Trophoblast cell (in vitro differentiated cells and primary cell): ENCODE measurements around the gene SFXN3.

Source experiments
- DNase-seq, 2 donors: peaks; one replicate each; pipeline ENCODE4 v3.0.0-alpha.2; 2016
- H2AFZ ChIP-seq: 2 replicates; pipeline ENCODE4 v1.6.1; 2013; ENCODE audit warnings: low read length, moderate library complexity, mild to moderate bottlenecking; ENCODE audit not compliant: insufficient read depth, poor library complexity
- H2AK5ac ChIP-seq: 2 replicates; pipeline ENCODE4 v1.6.1; 2013; ENCODE audit warnings: mild to moderate bottlenecking, low read length
- H2BK120ac ChIP-seq: 2 replicates; pipeline ENCODE4 v1.6.1; 2013; ENCODE audit warnings: low read length, mild to moderate bottlenecking, moderate library complexity; ENCODE audit not compliant: insufficient read depth, poor library complexity
- H2BK12ac ChIP-seq: 2 replicates; pipeline ENCODE4 v1.6.1; 2013; ENCODE audit warnings: mild to moderate bottlenecking, low read length, moderate library complexity
- H2BK5ac ChIP-seq: 2 replicates; pipeline ENCODE4 v1.6.1; 2013; ENCODE audit warnings: low read length, low read depth, moderate library complexity, mild to moderate bottlenecking; ENCODE audit not compliant: poor library complexity
- H3K14ac ChIP-seq: 2 replicates; pipeline ENCODE4 v1.6.1; 2013; ENCODE audit warnings: mild to moderate bottlenecking, low read length
- H3K18ac ChIP-seq: 2 replicates; pipeline ENCODE4 v1.6.1; 2013; ENCODE audit warnings: mild to moderate bottlenecking, low read length
- H3K23ac ChIP-seq: 2 replicates; pipeline ENCODE4 v1.6.1; 2013; ENCODE audit warnings: low read length
- H3K27ac ChIP-seq: 2 replicates; pipeline ENCODE4 v1.5.1; 2013; ENCODE audit warnings: low read depth, mild to moderate bottlenecking, inconsistent platforms, low read length, moderate library complexity
- H3K27me3 ChIP-seq: 2 replicates; pipeline ENCODE4 v1.6.1; 2013; ENCODE audit warnings: inconsistent platforms, mild to moderate bottlenecking, low read length, moderate library complexity; ENCODE audit not compliant: insufficient read depth
- H3K36me3 ChIP-seq, 2 experiments: 1 replicate in 1 of 2; 2 replicates in 1 of 2; pipeline ENCODE4 v1.6.1; 2013; ENCODE audit warnings: low read length in 2 of 2, mild to moderate bottlenecking in 2 of 2, moderate library complexity in 1 of 2; ENCODE audit not compliant: insufficient read depth in 2 of 2, control insufficient read depth in 1 of 2
- H3K4ac ChIP-seq: 2 replicates; pipeline ENCODE4 v1.6.1; 2013; ENCODE audit warnings: low read depth, mild to moderate bottlenecking, low read length, moderate library complexity
- H3K4me1 ChIP-seq, 2 experiments: 1 replicate in 1 of 2; 2 replicates in 1 of 2; pipeline ENCODE4 v1.6.1; 2013; ENCODE audit warnings: low read length in 2 of 2, mild to moderate bottlenecking in 2 of 2, moderate library complexity in 1 of 2; ENCODE audit not compliant: insufficient read depth in 2 of 2, control insufficient read depth in 1 of 2
- H3K4me2 ChIP-seq: 2 replicates; pipeline ENCODE4 v1.6.1; 2013; ENCODE audit warnings: inconsistent platforms, mild to moderate bottlenecking, low read length, moderate library complexity
- H3K4me3 ChIP-seq: 2 replicates; pipeline ENCODE4 v1.5.1; 2013; ENCODE audit warnings: mild to moderate bottlenecking, low read depth, low read length, inconsistent platforms
- H3K79me1 ChIP-seq: one replicate; pipeline ENCODE4 v1.6.1; 2013; ENCODE audit warnings: low read length
- H3K79me2 ChIP-seq: 2 replicates; pipeline ENCODE4 v1.6.1; 2013; ENCODE audit warnings: low read length, mild to moderate bottlenecking; ENCODE audit not compliant: control insufficient read depth, insufficient read depth, poor library complexity
- H3K9ac ChIP-seq: 2 replicates; pipeline ENCODE4 v1.6.1; 2013; ENCODE audit warnings: mild to moderate bottlenecking, low read length
- H3K9me3 ChIP-seq: 2 replicates; pipeline ENCODE4 v1.6.1; 2013; ENCODE audit warnings: low read depth, mild to moderate bottlenecking, control low read depth, inconsistent platforms, low read length; ENCODE audit not compliant: insufficient read depth
- H4K12ac ChIP-seq: 2 replicates; pipeline ENCODE4 v1.6.1; 2013; ENCODE audit warnings: low read depth, mild to moderate bottlenecking, low read length, moderate library complexity
- H4K8ac ChIP-seq: 2 replicates; pipeline ENCODE4 v1.6.1; 2013; ENCODE audit warnings: low read depth, mild to moderate bottlenecking, low read length, moderate library complexity
- H4K91ac ChIP-seq: one replicate; pipeline ENCODE4 v1.6.1; 2013; ENCODE audit warnings: low read depth, mild to moderate bottlenecking, low read length, moderate library complexity
- WGBS: extraction: QIAGEN DNeasy Blood & Tissue Kit; methylation state at CpG from one replicate; pipeline ENCODE4 v1.1.7; 2013; ENCODE audit warnings: missing lambda C conversion rate; ENCODE audit not compliant: insufficient read length, insufficient coverage; ENCODE audit errors: extremely low coverage; 5-methylcytosine and 5-hydroxymethylcytosine counted together

SFXN3 gene

DNA sequence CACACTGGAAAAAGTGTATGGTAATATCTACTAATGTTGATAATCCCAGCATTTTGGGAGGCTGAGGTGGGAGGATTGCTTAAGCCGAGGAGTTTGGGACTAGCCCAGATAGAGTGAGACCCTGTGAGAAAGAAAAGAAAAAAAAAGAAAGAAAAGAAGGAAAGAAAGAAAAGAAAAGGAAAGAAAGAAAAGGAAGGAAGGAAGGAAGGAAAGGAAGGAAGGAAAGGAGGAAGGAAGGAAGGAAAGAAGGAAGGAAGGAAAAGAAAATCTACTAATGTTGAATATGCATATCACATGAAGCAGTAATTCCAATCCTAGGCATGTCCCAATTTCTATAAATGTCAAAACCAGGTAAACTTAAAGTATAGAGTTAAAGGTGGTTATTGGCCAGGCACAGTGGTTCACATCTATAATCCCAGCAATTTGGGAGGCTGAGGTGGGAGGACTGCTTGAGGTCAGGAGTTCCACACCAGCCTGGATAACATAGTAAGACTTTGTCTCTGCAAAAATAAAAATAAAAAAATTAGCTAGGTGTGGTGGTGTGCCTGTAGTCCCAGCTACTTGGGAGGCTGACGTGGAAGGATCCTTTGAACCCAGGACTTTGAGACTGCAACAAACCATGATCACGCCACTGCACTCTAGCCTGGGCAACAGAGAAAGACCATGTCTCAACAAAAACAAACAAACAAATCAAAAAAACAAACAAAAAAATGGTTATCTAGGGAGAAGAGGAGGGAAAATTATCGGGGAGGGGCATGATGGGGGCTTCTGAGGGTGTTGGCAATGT is 25.5 kb downstream of the SFXN3 start:
- Histone ChIP-seq H3K27me3 (no peaks in the 10 kb centered on the region), H3K79me1 (peaks cover 13% of the 10 kb centered on the region), H3K79me2 (peaks cover 7% of the 10 kb centered on the region), H2AK5ac (no peak overlapping the region), H3K4ac (no peak overlapping the region), H3K4me1 (peaks cover 3 to 5% of the 10 kb centered on the region in 2 experiments), H3K4me2 (no peak overlapping the region), H3K36me3 (peaks cover 0 to 3% of the 10 kb centered on the region in 2 experiments), H2BK5ac (no peak overlapping the region), H3K9ac (no peak overlapping the region), H4K12ac (no peak overlapping the region), H4K91ac (no peak overlapping the region), H3K9me3 (peaks cover 3% of the 10 kb centered on the region), H3K18ac (no peak overlapping the region), H3K27ac (no peak overlapping the region), H4K8ac (no peak overlapping the region), H3K4me3 (no peak overlapping the region), H2BK120ac (no peak overlapping the region), H2AFZ (no peak overlapping the region), H2BK12ac (no peak overlapping the region), H3K23ac (no peak overlapping the region), H3K14ac (no peak overlapping the region)
- WGBS = no CpG with 5 or more reads among the region's 4 CpGs
- no peak for DNase-seq

GRCh38 chr10:101060036-101060950 is 29.3 kb downstream of the SFXN3 start:
- peak overlapping the region; percentile 99 for H3K4ac ChIP-seq
- WGBS = no CpG with 5 or more reads among the region's 37 CpGs
- peak overlapping the region; percentile 100 for H3K18ac ChIP-seq
- H3K14ac ChIP-seq = peak overlapping the region; percentile 100
- H3K27me3 ChIP-seq = peaks cover 26% of the 10 kb centered on the region
- peak overlapping the region; percentile 100 for H2BK5ac ChIP-seq
- DNase-seq = peak; percentile 97 to 100
- peaks cover 8% of the 10 kb centered on the region for H3K79me2 ChIP-seq
- H3K4me1 ChIP-seq = peaks cover 22% of the 10 kb centered on the region in 2 experiments
- H2AK5ac ChIP-seq = no peak overlapping the region
- peak overlapping the region; percentile 97 for H2BK12ac ChIP-seq
- H3K4me2 ChIP-seq = peak overlapping the region; percentile 99
- peaks cover 14% of the 10 kb centered on the region for H3K79me1 ChIP-seq
- H2AFZ ChIP-seq = peak overlapping the region; percentile 100
- peaks cover 0 to 3% of the 10 kb centered on the region in 2 experiments for H3K36me3 ChIP-seq
- H4K8ac ChIP-seq = peak overlapping the region; percentile 100
- peak overlapping the region; percentile 100 for H4K91ac ChIP-seq
- H3K9me3 ChIP-seq = peaks cover 3% of the 10 kb centered on the region
- peak overlapping the region; percentile 100 for H2BK120ac ChIP-seq
- peak overlapping the region; percentile 100 for H3K9ac ChIP-seq
- H4K12ac ChIP-seq = peak overlapping the region; percentile 100
- no peak overlapping the region for H3K23ac ChIP-seq
- H3K27ac ChIP-seq = peak overlapping the region; percentile 99
- peak overlapping the region; percentile 89 for H3K4me3 ChIP-seq

DNA sequence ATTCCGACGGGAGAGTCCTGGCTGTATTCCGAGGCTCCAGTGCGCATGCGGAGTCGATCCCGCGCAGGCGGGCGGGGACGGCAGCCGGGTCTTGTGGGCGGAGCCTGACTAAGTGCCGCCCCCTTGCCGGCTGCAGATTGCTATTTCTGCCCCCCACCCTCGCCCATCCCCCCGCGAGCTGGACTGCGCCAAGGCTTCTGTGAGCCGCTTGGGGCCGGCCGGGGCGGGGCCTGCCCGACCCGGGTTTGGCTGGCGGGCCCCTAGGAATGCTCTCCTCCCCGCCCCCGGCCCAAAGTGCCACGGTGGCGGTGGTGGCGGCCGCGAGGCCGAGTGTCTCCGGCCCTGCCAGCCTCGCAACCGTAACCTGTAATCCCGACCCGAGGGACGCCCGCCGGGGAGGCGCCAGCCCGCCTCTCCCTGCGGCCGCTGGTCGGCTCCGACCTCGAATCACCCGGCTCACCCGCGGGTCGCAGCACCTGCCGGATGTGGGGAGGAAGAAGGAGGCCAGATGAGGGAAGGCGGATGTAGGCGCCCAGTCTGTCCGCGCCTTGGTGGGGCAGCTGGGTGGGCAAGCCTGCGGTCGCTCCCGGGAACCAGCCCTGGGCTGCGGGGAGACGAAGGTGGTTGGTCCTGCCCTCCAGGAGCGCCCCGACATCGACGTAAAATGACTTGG is 30.1 kb downstream of the SFXN3 start:
- DNase-seq = peak; percentile 86
- H3K79me2 ChIP-seq = peaks cover 8% of the 10 kb centered on the region
- H3K4me2 ChIP-seq = peak overlapping the region; percentile 99
- peak overlapping the region; percentile 99 for H3K27ac ChIP-seq
- H3K9me3 ChIP-seq = peaks cover 3% of the 10 kb centered on the region
- peak overlapping the region; percentile 100 for H3K18ac ChIP-seq
- H3K79me1 ChIP-seq = peaks cover 14% of the 10 kb centered on the region
- peak overlapping the region; percentile 98 for H2AK5ac ChIP-seq
- peak overlapping the region; percentile 97 for H2BK12ac ChIP-seq
- peak overlapping the region; percentile 100 for H3K14ac ChIP-seq
- peak overlapping the region; percentile 100 for H4K8ac ChIP-seq
- H3K36me3 ChIP-seq = peaks cover 0 to 3% of the 10 kb centered on the region in 2 experiments
- H2BK120ac ChIP-seq = peak overlapping the region; percentile 100
- H3K4me3 ChIP-seq = peak overlapping the region; percentile 89
- H2AFZ ChIP-seq = peak overlapping the region; percentile 100
- H3K4me1 ChIP-seq = peaks cover 22 to 23% of the 10 kb centered on the region in 2 experiments
- peak overlapping the region; percentile 100 for H4K91ac ChIP-seq
- H3K27me3 ChIP-seq = peaks cover 34% of the 10 kb centered on the region
- peak overlapping the region; percentile 99 for H3K4ac ChIP-seq
- peak overlapping the region; percentile 100 for H2BK5ac ChIP-seq
- H3K23ac ChIP-seq = no peak overlapping the region
- peak overlapping the region; percentile 100 for H3K9ac ChIP-seq
- H4K12ac ChIP-seq = peak overlapping the region; percentile 100
- no CpG with 5 or more reads among the region's 67 CpGs for WGBS
